Activated CD4-positive, CD25-positive, alpha-beta regulatory T cell (primary cell): ENCODE data around the gene GPR84.

Experiments used
- DNase-seq, 4 experiments: peaks; one replicate each; lab custom pipeline; 2025; lab: John Stamatoyannopoulos, UW

GPR84 gene

DNA sequence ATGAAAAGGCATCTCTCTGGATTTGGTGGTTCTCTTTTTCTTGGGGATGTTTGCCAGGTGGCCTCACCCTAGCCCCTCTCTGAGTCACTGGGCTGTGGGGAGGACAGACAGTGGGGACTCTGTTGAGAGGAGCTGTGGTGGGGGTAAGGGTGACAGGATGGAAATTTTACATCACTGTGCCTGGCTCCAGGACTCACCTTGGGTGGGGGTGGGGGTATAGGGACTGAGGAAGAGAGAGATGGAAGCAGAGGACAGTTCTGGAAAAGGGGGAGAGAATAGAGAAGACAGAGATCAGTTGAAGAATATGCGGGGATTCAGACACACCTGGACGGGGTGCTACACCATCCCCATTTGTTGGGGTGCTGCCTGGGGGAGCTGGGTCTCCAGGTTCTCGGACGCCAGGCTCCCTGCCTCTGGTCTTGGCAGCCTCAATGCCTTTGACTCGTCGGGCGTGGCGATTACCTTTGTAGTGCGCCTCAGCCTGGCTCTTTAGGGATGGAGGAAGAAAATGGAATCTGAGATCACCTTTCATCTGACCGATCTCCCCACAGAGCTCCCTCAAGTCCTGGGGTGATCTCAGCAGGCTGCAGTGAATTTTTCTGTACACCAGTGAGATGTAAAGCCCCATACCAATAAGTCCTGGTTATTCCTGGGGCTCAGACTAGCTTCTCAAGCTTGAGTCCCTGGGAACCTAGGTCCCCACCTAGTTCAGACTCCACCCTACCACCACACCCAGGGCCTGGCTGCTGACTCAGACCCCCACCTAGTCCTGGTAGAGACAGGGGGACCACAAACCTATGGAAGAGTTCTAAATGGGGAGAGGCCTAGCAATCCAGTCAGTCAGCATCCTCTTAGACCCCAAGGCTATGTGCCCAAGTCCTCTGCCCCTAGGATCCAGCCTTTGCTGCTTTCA lies 9.6 kb upstream of the GPR84 start:
- no peak for DNase-seq

DNA sequence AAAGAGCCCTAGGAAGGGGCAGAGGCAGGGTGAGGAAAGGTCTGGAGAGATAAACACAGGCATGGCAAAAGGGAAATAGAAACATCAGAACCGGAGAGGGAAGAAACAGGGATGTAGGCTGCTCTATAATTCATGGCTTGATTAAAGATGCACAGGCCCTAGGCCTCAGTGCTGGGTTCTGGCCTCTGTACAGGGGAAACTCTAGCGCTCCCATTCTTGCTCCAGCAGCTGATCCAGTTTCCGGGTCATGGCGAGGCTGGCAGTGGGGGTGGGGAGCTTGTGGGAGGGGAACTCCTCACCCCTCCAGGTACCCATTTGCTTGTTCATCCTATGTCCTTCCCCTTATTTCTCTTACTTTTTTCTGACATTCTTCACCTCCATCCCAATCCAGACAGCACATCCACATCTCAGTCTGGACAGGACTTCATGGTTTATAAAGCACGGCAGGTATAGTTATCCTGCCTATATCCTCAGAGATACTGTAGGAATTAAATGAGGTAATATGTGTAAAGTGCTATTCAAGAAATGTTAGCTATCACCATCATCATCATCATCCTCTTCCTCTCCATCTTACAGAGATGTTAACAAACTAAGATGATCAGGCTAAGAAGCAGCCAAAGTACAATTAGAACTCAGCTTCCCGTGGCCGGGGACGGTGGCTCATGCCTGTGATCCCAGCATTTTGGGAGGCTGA lies 8.0 kb upstream of the GPR84 start:
- DNase-seq = no peak

DNA sequence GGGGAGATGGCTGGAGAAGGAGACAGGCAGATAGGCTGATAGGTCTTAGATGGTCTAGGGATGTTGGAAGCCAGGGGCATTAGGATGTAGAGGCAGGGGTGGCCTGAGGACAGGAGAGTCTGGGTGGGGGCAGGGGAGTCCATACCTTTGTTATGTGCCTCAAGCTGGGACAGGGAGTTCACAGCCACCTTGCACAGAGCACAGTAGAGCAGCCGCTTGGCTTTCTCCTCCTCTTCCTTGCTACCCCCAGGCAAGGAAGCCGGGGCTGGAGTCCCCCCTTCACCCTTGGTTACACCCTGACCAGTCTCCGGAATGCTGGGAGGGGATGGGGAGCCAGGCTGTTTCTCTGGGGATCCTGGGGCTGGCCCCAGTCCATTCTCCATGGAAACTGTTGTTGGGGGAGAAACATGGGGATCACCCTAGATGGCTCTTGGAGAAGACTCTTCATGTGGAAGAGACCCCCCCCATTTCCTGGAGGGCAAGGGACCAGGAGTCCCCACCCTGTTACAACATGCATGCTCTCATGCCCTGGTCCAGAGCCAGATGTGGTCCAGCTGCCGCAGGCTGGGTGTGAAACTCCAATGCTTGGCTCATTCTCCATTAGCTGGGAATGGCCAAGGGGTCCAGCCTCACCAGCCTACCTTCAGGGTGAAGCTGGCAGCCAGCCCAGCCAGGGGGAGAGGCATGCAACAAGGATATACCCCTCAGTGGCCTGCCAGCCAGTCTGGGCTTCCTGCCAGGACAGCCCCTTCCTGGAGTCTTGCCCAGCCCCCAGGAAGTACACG lies 7.2 kb upstream of the GPR84 start:
- DNase-seq = no peak

DNA sequence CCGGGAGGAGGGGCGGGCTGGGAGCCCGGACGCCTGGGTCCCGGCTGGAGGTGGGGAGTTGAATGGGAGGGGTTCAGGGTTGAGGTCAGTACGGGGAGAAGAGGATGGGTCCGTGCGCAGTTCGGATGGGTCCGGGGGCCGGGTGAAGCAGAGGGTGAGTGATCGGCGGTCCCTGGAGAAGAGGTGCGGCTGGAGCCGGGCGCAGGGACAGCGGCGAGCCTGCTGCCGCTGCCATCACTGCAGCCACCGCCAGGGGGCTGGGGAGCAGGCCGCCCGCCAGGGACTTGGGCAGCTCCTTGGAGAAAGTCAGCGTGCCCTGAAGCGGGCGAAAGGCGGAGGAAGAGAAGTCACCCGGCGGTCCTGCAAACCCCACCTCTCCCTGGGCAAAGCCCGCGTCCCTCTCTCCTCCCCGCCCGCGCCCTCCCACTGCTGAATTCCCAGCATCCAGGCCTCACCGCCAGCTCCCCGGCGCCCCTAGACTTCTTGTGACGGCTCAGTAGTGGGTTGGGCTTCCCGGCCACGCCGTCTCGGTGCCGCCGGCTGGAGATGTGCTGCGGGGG lies 6.0 kb upstream of the GPR84 start:
- no peak for DNase-seq

DNA sequence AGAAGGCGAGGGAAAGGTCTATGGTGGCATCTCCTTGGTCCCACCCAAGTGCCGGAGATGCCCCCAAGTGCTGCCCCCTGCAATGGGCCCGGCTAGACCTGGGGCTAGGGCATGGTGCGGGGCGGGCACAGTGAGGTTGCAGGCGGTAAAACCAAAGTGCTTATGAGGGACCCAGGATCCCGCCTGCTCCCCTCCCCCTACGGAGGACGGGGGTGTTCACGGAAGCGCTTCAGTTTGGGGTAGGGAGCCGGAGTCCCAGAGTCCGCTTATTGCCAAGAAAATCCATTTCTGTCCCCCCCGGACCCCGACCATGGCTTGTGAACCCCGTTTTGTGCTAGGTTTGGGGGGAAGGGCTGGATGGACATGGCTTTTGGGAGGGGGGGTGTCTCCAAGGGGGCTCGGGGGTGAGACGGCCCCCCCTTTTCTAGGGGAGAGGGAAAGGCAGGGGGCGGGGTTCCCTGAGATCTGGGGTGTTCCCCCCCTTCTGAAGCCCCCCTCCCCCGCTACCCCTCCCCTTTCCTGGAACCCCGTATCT lies 5.4 kb upstream of the GPR84 start:
- no peak for DNase-seq

DNA sequence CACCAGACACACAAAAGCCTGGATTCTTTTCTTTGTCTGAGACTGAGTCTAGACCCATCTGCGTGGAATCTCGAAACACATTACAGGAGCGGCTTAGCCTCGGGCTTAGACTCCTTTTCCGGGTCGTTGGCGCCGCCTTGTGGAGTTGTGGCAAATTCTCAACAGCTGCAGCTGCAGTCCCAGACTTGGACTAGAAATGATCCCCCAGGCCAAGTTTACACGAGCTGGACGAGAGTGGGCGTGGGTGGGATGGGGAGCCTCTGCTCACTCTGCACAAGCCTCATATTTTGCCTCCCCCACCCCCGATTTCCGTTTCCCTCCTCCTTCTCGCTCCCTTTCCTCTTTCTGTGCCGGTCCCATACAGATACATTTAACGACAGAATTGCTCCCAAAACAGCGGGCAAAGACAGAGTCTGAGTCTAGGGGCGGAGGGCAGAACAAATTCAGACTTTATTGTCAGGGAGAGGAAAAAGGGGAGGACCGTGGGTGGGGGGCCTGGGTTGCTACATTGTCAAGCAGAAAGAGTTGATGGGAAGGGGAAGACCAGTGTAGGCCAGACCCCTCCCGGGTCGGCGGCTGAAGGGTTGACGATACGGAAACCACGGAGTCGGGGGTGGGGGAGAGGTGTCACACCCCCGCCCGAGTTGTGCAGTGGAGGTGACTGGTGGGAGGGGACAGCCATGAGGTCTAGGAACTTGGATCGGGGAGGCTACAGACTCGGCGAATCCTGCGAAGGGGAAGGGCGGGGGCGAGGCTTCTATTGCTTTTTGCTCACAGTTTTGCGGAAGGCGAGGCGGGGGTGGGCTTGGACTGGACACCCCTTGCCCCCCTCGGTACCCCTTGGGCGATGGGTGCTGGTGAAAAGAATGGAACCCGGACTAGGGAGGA lies 4.7 kb upstream of the GPR84 start:
- peak; percentile 79 to 93 (median 82) for DNase-seq

DNA sequence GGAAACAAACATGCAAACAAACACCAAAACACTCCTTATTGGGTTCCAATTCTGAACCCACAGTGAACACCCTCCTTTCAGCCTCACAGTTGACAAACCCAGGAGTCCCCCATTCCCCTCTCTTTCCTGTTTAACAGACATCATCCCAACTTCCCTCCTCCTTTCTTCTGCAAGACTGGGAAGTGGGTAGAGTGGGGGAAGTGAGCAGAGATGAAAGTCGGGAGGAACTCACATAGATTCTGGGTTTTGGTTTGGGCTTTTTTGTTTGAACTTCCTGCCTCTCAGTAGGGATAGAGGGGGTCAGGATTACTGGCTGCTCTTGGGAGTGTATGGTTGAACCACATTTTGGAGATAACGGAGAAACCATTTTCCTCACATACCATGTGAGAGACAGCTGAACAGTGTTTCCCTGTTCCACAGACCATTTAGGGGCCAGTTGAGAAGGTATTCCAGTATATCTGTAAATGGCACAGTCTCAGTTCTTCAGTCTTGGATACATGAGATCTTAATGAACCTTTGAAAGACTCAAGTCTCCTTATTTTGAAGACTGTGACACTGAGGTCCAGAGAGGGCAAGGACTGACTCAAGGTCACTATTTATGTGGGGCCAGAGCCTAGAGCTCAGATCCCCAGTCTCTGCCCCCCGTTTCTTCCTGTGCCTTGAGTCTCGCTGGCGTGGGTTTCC lies 3.9 kb upstream of the GPR84 start:
- DNase-seq = no peak

DNA sequence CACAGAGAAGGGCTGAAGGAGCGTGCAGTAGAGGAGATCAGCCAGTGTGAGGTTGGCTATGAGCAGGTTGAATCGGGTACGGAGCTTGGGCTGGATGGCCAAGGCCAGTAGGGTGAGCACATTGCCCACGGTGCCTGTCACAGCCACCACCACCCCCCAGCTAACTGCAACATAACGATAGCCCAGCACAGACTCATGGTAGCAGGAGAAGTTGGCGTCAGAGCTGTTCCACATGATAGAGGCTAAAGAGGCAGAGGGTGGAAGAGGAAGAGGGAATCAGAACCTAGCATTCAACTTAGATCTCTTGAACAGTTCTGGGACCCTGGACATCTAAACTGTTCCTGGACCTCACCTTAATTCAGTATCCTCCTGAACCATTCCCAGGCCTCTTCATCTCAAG lies 668 bp downstream of the GPR84 start:
- no peak for DNase-seq

DNA sequence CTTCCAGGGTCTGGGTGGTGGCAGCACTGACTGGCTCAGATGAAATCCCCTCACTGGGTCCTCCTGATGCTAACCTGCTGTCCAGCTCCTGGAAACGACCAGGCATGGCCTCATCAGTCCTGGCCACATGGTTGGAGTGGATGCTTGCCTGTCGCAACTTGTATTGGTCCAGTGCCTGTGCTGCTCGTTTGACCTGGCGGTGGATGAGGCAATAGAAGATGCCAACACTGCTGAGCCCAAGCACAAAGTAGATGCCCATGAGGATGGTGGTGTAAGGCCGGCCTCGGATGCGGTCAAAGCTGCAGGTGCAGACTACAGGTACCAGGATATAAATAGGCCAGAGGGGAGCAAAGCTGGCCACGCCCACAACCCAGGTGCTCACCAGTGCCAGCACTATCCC lies 1.2 kb downstream of the GPR84 start:
- DNase-seq = no peak

DNA sequence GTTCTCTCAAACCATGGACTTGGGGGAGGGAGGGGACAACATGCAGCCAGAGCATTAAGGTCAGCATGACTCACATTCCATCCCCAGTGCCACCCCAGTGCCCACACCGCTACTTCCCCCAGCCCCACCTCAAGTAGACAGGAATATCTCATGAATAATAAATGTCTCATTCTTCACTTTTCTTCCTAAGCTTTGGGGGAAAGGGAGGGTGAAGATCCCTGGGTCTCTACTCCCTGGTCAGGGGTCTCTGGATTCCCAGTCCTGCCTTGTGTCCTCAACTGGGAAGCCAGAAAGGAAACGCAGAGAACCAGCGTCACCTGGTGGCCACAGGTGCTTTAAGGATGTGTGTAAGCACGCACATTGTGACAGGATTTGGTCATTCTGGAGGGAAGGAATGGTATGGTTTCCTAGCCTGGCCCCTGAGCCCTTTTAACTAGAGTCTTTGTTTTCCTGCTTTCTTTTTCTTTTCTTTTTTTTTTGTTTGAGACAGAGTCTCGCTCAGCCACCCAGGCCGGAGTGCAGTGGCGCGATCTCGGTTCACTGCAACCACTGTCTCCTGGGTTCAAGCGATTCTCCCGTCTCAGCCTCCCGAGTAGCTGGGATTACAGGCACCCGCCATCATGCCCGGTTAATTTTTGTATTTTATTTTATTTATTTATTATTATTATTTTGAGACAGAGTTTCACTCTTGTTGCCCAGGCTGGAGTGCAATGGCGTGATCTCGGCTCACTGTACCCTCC lies 3.4 kb downstream of the GPR84 start:
- DNase-seq = peak in 2 of 4 experiments; percentile 18 to 21

DNA sequence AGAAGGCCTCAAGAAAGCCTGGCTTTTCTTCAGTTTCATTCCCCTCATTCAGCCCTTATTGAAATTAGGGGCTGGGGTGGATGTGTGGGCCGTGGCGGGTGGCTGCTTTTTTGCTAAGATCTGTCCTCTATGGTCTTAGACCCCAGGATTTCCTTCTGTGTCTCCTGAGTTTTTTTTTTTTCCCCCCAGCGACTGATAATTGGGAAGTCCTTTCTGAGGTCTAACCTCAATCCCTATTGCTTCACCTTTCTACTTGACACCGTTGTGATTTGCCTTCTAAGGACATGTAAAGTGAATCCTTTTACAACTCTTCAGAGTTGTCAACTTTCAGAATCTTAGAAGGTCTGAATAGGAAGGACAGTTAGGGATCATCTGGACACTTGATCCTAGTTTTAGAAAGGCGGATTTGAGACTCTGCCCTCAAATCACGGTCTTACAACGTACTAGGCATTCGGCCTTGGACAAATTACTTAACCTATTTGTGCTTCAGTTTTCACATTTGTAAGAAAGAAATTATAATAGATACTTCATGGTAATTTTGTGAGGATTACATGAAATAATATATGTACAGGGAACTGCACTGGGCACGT lies 4.4 kb downstream of the GPR84 start:
- DNase-seq = no peak

DNA sequence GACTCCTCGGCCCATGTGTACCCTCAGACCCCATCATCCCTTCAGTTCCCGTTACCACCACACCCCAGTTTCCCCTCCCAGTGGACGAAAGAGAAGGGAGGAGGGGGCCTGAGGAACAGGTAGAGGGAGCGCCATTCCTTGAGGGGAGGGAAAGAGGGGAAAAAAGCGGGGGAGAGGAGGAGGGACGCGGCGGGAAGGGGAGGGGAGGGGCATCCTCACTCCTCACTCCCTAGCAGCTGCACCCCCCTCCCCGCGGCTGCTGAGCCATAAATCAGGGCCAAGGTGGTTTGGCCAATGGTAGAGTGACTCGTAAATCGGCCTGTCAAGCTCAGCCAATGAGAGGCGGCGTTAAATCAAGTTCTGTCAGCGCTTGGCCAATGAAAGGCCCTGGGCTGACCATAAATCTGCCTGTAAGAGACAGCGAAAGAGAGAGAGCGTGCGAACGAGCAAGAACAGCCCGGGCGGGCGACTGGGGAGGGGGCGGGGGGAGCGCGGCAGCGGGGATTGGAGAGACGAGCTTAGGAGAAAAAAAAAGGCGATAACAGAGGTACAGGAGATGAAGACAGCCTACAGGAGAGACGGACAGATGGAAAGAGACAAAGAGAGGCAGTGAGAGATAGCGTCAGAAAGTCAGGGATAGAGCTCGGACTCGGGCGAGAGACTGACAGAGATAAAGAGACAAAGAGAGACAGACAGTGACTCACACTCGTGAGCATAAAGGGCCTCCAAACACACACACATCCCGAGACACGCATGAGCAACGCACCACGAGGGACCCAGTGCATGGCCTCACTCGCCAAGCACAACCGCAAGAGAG lies 5.1 kb downstream of the GPR84 start:
- peak; percentile 74 to 88 (median 81) for DNase-seq

DNA sequence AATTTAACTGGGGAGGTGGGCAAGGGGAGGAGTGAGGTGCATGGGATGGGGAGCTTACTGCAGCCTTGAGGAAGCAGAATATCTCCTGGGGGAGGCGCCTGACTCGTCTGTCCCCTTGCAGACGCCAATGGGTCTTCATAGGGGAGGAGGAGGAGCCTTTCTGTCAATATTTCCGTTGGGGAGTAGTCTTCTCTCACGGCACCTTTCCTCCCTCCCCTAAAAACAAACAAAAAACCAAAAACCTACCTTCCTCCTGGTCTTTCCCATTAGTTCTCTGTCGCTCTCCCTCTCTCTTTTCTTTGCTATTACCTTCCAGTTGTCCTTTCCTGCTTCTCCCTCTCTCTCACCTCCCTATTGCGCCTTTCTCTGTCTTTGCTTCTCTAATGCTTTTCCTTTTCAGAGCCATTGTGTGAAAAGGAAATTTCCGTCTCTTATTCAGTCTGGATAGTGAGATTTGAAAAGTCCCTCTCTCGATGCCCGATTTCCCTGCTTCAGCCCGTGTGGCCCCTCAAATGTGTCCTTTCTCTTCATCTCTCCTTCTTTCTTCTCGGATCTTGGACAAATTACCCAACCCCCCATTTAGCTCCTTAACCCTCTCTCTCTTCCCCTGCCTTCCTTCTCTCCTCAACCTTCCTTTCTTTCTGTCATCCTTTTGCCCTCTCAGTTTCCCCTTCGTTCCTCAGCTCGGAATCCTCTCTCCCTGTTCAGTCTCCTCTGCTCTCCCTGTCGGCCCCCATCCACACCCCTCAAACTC lies 5.9 kb downstream of the GPR84 start:
- no peak for DNase-seq

DNA sequence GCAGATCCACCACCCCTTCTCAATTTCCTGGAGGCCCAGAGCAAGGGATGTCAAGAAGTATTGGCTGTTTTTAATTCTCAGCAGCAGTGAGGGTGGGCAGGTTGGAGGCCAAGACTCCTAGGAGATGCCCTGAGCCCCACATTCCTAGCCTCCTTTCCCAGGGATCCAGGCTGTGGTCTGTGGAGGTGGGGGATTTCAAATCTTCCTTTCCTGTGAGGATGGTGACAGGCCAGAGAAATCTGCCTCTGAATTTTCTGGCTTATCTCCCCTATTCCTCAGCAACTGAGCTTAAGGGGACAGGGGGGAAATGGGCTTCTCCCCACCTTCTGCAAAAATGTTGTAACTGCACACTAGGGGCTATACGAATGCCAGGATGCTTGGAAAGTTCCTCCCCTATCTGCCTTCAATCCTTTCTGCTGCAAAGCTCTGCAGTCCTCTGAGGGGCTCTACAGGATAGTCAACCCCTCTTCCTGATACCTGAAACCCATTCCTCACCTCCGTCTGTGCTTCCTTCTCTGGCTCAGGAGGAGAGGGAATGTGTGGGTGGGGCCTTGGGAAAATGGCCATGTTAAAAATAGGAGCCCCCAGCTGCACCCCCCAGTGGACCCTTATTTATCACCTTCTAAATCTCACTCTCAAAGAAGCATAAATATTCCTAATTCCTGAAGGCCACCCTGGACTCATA lies 6.6 kb downstream of the GPR84 start:
- no peak for DNase-seq

DNA sequence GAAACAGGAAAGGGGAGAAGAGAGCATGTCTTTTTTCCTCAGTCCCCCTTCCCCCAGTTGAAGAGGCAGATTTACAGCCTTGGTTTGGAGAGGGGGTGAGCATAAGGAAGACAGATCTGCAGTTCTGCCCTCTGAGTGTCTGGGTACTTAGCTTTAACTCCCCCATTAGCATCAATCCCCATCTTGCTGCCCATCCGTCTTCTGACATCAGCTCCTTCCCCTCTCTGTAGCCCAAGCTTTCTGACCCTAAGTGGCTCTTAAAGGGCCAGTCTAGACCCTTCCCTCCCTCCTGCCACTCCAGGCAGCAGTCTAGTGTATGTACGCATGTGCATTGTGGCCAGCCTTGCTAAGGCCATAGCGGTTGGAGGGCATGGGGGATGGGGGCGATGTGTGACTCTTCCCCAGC lies 7.3 kb downstream of the GPR84 start:
- no peak for DNase-seq

DNA sequence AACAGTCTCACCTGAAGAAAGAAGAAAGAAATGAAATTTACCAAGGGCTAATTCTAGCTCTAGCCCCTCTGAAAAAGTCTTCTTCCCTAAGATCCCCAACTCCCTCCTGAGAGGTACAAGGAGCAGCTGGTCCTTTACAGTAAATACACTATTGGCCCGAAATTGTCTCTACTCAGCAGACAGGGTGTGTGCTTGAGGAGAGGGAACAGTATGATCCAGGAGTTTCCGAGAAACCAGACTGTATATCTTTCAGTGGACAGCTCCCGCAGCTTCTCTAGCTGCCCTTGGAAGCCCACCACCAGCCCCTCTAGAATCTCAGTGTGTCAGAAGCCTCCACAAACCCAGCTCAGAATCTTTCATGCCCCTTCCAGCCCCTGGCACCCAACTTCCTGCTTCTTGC lies 8.1 kb downstream of the GPR84 start:
- no peak for DNase-seq
